Heart left ventricle (tissue), 13 donors: ENCODE data around the gene CD8B2.

Experiments
- CTCF ChIP-seq, 12 donors: fragments of 200-600 bp; sonication (generic) in 4 of 12; IDR thresholded peaks; one replicate each; pipeline versions ENCODE4 v1.5.0 to v1.8.0; 2018 to 2022; ENCODE audit warnings: antibody characterized with exemption in 12 of 12, mild to moderate bottlenecking in 5 of 12
- POLR2A ChIP-seq, 2 donors: fragments of 450-650 bp; IDR thresholded peaks; one replicate each; pipeline ENCODE4 v1.6.1; 2017; ENCODE audit warnings: antibody characterized with exemption in 2 of 2, mild to moderate bottlenecking in 2 of 2, moderate library complexity in 2 of 2
- donor health status: ischemic (EF 13 %, LVEDD 7.1; RV severe dilation, severe dysfunction).
- donor health status: DM: no; HTN: yes; CAD: no.
- donor health status: DM: no; HTN: no; CAD: no.
- donor health status: ischemic (EF 25% LVEDD 6.9; RV normal size, moderate dysfunction).
- donor health status: ischemic (EF 25% LVEDD 5.7; RV mildly dilated, moderate dysfunction).
- donor health status: ischemic (EF 35%, LVEDD 5.7; RV mildly dilated, moderate dysfunction).
- donor health status: nonischemic (EF 11% LVEDD 7.7; RV severe dilation, severe dysfunction).
- donor health status: DM: yes; HTN: yes; CAD: no.
- donor health status: PGD.
- donor health status: ischemic (EF 29% LVEDD 5.4; RV normal size, mild dysfunction).
- donor health status: nonischemic (EF 23%, LVEDD 6.1; RV moderate dilation, normal function).

- TF ChIP-seq CTCF (IDR thresholded peaks at IDR 0.05) (peak in 7 of 12 donors; percentile 8 to 36 (median 20)), POLR2A (IDR thresholded peaks at IDR 0.05) (no peak)
Measured at GRCh38 chr2:106563195-106563594, 76.0 kb downstream of the CD8B2 start.
